ENCODE results near the gene TTC21B.

DNA sequence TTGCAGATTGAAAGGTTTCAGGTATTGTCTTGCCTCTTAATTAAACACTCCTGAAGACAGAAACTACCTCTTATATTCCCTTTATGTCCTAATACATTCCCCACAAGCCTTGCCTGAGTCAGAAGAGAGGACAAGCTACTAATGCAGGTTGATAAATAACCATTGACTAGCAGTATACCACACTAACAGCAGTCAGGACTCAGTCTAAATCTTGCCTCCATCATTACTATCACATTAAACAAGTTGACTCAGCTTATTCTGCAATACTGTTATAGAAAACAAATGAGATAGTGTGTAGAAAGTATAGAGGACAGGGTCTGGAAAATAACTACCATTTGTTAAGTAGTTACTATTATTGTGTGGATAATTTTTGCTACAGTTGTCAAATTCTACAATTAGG is 63.8 kb downstream of the TTC21B start:
- TF ChIP-seq, protein P1, sequence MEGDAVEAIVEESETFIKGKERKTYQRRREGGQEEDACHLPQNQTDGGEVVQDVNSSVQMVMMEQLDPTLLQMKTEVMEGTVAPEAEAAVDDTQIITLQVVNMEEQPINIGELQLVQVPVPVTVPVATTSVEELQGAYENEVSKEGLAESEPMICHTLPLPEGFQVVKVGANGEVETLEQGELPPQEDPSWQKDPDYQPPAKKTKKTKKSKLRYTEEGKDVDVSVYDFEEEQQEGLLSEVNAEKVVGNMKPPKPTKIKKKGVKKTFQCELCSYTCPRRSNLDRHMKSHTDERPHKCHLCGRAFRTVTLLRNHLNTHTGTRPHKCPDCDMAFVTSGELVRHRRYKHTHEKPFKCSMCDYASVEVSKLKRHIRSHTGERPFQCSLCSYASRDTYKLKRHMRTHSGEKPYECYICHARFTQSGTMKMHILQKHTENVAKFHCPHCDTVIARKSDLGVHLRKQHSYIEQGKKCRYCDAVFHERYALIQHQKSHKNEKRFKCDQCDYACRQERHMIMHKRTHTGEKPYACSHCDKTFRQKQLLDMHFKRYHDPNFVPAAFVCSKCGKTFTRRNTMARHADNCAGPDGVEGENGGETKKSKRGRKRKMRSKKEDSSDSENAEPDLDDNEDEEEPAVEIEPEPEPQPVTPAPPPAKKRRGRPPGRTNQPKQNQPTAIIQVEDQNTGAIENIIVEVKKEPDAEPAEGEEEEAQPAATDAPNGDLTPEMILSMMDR (IDR thresholded peaks at IDR 0.05) = no peak
- TF ChIP-seq POLR2AphosphoS5 (IDR thresholded peaks at IDR 0.05) = no peak
- TF ChIP-seq POLR2A (IDR thresholded peaks at IDR 0.05) = no peak
